ENCODE measurements around the gene CIZ1.

Gene CIZ1

DNA sequence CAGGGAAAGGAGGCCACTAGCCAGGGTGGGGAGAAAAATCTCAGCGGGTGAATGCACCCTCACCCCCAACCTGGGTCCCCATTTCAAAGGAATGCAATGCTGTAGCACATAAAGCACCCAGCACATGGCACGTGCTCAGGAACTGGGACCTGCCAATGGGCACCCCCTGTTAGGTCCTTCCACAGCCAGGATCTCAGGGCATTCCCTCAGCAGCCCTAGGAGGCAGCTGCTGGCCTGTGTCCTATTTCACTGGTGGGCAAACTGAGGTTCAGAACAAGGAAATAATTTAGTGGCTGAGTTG, 20.6 kb upstream of the CIZ1 start:
- DNase-seq, result no peak

DNA sequence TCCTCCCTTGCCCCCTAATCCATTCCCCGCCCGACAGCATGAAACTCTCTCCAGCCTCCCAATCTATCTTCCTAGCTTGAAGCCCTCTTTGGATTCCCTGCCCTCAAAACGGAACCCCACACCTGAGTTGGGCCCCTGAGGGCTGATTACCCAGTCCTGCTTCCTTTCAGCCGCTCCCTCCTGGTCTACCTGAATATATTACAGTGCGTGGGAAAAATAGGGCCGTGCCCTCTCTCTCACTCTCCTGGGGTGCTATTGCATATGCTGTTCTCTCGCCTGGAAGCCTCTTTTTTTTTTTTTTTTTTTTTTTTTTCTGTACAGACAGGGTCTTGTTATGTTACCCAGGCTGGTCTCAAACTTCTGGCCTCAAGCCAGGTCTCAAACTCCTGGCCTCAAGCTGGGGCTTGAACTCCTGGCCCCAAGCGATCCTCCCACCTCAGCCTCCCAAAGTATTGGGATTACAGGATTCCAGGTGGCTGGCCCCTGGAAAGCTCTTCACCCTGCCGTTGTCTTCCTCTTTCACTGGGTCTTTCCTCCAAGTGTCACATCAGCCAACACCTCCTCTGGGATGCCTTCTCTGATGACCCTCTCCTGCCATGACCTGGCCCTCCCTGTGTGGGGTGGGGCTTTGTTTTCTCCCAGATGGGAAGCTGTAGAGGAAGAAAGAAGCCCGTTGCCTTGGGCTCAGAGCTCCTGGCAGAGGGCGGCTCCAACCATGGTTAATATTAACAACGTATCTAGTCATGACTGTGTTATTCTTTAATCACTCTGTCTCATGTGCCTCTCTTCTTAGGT, 20.0 kb upstream of the CIZ1 start:
- no peak for DNase-seq

DNA sequence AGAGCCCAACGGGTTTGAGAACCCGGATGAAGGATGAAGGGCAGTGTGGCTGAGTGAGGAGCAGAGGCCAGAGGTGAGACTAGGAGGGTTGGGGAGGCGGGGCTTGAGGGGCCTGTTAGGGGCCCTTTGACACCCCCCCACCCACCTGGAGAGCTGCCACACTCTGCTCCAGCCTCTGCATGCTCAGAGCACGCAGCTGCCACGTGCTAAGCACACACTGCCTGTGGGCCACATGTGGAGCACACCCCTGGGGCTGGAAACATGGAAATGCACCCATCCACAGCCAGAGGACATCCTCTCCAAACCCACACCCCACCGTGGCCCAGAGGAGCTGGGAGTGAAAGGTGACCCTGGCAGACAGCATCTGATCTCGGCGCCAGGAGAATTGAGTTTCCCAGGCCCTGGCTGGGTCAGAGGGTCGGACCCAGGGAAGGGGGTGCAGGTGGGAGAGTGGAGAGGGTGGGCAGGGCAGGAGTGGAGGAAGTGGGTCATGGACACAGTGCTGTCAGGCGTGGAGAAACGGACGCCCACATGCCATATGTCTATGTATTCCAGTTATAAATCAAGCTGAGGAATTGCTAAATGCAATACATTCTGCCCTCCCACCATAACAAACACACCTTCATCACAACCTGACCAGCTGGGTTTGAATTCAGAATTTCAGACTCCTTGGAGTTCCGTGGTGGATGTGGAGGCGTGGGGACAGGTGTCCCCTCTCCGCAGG, 17.7 kb upstream of the CIZ1 start:
- no peak for DNase-seq

DNA sequence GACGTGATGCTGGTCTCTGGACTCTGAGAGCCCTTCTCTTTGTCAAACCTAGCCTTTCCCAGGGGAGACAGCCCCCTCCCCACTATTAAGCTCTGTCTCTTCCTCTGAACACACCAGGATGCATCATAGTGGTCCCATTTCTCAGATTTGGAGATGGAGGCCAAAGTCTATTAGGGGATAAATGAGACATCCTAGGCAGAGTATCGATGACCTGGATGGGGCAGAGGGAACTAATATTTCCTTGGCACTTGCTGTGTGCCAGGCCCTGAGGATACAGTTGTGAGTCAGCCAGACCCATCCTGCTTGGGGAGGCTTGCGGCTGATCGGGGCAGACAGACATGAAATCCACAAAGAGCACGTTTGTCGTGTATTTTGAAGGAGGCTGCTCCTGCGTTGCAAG, 17.0 kb upstream of the CIZ1 start:
- no peak for DNase-seq

DNA sequence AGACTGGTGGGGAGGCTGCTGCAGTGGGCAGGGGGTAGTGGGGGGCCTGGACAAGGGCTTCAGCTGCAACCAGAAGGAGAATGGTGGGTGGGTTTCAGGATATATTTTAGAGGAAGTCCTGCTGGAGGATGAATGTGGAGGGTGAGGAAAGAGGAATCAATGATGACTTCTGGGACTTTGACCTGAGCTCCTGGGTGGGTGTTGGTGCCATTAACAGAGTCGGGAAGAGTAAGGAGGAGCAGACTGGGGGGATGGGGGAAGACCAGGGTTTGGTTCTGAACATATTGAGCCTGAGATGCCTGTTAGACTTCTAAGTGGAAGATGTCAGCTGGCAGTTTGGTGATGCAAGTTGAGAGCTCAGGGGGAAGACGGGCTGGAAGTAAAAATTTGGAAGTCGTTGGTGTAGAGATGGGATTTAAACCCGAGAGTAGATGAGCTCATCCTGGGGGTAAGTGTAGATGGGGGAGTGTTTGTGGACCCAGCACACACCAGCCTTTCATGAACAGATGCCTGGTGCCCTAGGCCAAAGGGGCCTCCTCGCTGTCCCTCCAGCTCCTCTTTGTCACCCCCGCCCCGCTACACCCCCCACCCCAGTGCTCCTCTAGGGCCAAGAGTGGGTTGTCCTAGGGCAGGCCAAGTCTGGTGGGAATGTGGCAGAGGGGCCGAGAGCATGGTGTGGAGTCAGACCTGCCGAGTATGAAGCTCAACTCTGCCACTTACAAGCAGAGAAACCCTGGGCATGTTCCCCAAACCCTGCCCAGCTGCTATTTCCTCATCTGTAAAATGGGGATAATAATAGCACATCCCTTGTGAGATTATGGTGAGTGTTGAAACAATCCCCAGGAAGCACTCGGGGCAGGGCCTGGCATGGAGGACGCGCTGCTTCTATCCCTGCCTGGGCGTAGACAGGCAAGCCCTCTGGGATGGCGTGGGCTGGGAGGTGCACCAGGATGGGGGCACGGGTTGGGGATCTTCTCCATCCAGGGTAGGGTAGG, 15.8 kb upstream of the CIZ1 start:
- peak; percentile 33 for DNase-seq

DNA sequence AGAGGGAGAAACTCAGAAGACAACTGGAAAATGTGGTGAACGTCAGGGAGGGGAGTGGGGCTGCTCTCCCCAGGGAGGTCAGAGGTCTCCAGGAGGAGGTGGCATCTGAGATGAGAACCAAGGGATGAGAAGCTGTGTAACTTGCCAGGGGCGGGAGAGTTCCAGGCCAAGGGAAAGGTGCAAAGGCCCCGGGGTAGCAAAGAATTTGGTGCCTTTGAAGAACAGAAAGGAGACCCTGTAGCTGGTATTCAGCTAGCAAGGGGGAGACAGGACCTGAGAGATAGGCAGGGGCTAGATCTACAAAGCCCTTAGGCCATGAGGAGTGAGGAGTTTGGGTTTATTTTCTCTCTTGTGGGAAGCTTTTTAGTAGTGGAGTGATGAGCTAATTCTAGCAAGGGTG, 15.1 kb upstream of the CIZ1 start:
- no peak for DNase-seq

DNA sequence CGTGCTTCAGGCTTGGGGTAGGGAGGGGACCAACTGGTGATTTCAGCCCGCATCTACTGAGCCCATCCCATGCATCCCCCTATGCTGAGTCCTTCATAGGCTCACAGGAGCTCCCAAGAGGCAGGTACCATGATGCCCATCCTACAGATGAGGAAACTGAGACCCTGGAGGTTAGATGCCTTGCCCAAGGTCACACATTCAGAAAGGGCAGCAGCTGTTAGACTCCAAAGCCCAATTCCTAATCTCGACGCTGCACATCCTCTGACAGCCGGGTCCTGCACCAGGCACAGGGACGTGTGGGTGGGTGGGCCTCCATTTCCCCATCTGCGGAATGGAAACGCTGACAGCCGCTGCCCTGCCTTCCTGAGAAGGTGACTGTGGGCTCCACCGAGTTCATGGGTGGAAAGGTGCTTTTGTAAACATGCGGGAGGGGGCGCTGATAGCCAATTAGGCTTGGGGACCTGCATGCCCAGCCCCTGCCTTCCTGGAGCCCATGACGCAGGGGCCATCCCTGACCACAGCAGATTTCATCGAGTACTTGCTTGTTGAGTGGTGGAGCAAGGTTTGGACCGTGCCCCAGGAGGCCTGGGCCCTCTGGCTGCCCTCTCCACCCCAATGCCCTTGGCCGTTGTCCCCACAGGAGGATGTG, 14.0 kb upstream of the CIZ1 start:
- DNase-seq, result no peak

DNA sequence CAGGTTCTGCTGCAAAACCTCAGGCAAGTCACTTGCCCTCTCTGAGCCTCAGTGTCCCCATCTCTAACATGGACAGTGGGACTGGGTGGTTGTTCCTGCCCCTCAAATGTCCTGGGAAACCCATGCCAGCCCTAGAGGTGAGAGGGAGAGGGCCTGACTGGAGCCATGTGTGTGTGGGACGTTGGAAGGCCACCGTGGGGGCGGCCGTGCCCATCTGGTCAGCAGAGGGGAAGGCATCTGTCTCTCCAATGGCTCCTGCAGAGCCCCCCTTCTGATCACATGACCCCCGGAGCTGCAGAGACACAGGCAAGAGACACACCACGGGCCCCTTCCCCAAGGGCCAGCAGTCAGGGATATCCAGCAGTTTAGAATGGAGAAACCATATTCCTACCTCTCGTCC, 13.5 kb upstream of the CIZ1 start:
- no peak for DNase-seq

DNA sequence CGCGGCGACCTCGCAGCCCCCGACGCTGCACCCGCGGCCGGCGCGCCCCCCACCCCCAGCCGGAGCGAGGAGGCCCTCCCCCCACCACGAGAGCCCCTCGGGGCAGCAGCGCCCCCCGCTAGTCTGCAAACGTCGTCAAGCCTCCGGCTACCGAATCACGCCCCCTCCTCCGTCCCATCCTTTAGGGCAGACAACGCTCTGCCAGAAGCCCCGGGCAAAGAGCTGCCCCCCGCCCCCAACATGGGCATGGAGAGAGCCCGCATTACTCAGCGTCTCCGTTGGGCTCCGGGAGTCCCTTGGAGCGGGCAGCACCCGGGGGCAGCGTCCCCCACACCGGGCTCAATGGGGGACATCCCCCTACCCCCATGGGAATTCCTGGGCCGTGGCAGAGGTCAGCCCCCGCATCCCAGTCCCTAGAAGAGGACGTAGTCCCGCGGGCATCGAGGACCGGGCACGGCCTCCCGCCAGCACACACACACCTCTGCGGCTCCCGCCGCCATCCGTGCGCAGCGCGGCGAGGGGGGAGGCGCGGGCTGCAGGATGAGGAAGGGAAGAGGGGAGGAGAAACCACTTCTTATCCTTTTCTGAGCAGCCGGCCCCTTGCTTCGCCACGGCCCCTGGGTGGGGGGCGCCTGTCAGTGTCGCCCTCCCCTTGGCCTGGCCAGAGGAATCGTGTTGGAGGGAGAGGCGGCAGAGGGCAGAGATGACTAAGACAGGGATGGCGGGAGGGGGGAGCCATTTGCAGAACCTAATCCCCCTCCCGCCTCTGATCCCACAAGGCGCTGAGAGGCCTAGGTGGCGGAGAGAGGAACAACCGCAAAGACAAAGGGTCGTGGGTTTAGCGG, 12.6 kb upstream of the CIZ1 start:
- no peak for DNase-seq

DNA sequence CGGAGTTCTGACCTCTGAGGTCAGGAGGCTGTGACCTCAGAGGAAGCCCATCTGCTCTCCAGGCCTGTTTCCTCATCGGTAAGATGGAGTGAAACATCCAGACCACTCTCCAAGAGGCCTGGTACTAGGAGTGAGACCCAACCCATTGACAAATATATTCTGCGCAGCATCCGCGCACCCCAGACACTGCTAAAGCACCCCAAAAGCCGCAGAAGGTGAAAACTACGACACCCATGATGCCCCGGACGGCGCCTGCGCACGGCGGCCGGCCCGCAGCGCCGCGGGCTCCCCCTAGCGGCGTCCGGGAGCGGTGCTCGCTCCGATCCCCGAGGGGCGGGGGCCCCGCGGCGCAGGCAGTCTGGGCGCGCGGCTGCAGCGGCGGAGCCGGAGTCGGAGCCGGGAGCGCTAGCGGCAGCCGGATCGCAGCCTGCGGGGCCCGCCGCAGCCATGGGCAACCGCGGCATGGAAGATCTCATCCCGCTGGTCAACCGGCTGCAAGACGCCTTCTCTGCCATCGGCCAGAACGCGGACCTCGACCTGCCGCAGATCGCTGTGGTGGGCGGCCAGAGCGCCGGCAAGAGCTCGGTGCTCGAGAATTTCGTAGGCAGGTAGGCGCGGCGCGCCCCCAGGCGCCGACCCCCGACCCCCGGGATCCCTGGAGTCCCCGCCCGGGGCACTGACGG, 11.8 kb upstream of the CIZ1 start, which contains the start of gene DNM1:
Gene DNM1 (plus strand): TSS at position 356 of the 683 bp plus-strand sequence. CDS start 92 bp downstream, at position 448.
- peak; percentile 63 for DNase-seq

DNA sequence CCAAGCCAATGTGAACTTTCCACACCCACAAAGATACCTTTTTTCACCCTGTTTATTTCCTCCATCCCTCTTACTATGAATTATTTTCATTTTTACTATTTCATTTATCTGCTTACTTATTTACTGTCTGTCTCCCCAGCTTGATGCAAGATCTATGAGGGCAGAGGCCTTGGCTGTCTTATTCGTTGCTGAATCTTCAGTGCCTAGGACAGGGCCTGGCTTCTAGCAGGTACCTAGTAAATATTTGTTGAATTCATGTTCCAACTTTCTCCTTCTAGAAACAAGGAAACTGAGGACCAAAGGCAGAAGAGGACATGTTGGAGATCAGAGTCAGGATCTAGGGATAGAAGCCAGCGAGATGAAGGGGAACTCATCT, 11.3 kb upstream of the CIZ1 start:
- DNase-seq, result no peak

DNA sequence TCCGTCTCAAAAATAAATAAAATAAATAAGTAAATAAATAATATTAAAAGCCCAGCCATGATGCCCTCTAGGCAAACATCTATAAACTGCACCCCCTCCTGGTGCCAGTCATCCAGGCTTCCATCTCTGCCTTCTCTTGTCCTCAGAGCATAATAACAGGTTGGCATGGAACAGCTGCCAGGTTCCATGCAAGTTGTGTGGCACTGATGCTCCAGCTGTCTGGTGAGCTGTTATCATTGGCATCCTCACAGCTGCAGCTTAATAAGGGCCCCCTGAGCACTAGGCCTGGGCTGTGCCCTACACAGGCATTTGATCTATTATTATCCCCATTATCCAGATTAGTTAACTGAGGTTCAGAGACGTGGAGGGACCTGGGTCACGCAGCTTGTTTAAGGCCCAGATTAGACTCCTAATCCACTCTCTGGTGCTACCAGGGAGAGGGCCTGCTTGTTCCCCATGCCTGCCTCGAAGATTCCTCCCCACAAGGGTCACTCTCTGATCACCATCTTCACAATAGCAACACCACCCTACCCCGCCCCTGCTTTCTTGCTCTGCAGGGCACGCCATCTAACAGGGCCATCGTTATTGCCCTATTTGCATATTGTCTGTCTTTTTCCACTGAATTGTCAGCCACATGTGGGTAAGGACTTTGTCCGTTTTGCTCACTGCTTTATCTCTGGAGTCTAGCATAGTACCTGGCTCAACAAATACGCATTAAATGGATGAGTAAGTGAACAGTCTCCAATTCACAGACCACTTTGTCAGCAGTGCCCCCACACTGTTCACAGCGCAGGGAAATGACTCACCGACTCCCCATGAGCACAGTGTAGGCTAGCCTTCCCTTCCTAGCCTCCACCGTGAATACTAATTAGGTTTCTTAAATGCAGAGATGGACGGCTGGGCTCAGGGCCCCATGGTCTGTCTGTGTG, 10.3 kb upstream of the CIZ1 start:
- no peak for DNase-seq

DNA sequence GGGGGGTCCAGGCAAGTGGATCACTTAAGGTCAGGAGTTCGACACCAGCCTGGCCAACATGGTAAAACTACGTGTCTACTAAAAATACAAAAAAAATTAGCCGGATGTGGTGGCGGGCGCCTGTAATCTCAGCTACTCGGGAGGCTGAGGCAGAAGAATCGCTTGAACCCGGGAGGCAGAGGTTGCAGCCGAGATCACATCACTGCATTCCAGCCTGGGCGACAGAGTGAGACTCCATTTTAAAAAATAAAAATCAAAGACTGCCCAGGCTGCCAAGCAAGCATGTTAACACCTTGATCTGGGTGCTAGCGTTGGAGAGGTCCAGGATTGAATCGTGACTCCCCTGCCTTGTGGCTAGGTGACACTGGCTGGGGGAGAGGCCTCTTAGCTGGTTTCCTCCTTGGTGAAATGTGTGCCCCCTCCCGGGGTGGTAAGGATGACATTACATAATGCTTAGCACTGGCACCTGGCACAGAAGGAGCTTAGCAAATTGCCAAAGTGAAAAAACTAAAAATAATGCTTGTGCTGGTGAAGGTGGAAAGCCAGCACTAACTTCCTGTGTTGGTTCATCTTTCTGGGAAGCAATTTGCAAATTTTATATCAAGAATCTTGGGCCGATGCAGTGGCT, 2.2 kb upstream of the CIZ1 start:
- no peak for DNase-seq

DNA sequence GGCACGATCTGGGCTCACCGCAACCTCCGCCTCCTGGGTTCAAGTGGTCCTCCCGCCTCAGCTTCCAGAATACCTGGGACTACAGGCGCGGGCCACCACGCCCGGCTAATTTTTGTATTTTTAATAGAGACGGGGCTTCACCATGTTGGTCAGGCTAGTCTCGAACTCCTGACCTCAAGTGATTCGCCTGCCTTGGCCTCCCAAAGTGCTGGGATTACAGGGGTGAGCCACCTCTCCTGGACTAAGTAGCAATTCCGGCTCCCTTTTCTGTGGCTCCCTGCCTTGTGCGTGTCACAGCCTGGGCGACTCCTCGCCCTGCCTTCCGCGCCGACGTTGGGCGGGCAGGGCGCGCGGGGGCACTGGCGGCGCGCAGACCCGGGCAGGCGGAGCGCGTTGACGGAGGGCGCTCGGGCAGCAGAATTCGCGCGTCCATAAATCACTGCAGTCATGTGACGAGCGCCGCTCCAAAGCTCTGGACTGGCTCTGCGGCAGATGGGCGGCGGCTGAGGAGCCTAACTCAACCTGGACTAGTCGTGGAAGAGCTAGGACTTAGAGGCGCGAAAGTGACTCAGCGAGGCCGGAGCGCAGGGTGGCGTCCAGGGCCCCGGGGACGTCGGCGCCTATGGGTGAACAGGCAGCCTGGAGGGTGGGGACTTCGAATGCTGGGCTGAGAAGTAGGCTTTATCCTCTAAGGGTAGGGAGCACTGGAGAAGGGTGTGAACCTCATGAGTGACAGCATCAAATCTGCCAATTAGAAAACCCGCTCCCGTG, 1.4 kb upstream of the CIZ1 start:
- peak; percentile 83 for DNase-seq

DNA sequence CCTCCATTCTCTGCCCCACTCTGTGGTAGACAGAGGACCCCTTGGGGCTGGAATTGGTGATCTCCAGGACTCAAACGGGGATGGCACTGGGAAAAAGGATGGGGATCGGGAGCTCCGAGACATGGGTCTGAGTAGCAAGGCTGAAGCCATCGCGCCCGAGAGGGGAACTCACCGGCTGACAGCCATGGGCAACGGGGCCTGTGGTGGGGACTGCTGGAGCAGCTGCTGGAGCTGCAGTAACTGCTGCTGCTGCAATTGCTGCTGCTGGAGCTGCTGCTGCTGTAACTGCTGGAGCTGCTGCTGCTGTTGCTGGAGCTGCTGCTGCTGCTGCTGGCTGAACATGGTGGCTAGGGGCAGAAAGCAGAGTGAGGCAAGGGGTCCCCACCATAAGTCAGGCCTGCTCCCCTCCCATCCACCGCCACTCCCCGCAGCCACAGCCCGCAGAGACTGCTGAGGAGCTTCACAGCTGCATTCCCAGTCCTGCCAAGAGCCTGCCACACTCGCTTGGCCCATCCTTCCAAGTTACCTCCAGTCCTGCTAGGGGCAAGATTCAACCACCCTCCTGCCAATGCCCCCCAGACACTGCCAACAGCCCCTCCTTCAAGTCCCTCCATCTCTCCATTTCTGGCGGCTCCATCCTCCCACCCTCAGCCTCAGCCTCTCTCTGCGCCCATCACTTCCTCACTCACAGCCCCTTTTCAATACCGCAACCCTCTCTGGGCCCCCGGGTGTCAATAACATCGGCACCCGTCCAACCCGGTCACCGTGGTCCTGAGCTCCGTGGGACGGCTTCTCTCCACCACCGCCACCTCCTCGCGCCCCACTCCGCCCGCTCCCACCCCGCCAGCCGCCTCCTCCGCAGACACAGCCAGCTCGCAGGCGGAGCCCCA, 611 bp downstream of the CIZ1 start:
- no peak for DNase-seq

DNA sequence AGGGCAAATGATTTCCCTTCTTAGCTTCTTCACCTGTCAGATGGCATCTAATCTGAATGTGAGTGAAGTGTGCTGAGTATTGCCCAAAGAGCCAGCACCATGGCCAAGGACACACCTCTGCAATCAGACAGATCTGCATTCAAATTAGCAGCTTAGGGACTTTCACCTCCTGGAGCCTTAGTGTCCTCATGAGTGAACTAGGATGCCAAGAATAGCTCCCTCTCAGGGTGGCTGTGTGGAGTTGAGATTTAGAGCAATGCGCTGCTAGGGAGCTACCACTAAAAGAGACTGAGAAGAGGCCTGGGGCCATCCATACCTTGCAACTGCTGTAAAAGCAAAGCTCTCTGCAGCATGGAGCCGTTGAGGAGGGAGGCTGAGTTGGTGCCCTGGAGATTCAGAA, 1.4 kb downstream of the CIZ1 start:
- DNase-seq, result no peak

DNA sequence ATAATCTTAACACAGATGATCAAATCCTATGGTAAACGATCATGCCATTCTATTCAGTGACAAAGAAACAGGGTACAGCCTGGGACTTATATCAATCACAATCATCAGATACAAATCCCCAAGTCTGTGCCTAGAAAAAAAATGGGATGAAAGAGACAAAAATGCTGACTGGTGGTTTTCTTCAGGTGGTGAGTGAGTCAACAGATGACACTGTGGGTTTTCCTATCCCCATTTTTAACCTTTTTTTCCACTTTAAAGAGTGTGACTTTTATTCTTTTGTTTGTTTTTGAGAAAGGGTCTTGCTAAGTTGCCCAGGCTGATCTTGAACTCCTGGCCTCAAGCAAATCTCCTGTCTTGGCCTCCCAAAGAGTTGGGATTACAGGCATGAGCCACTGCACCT, 3.2 kb downstream of the CIZ1 start:
- DNase-seq, result no peak

DNA sequence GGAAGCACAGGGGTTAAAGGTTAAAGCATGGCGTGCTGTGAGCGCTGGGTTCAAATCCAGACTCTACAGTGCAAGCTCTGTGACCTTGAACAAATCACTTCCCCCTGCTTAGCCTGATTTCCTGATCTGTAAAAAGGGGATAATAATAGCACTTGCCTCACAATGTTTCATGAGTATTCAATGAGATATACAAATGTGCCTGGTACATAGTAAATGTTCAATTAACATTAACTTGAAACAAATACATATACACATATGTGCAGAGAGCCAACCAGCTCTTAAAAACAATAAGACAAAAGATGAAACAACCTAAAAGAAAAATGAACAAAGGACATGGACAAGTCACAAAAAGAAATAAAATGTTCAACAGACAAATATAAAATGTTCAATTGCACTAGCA, 4.0 kb downstream of the CIZ1 start:
- no peak for DNase-seq
